ENCODE data around the gene DYSF.

DNA sequence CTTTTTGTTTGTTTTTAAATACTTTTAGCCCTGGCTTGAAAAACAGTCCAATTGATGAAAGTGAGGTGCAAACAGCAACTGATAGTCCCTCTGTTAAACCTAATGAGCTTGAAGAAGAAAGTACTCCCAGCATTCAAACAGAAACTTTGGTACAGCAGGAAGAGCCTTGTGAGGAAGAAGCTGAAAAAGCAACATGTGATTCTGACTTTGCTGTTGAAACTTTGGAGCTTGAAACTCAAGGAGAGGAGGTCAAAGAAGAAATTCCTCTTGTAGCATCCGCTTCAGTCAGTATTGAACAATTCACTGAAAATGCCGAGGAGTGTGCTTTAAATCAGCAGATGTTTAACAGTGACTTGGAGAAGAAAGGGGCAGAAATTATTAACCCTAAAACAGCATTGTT, 30.6 kb upstream of the DYSF start:
- TF ChIP-seq CTCF (IDR thresholded peaks at IDR 0.05; ENCODE audit: extremely low read depth in 1 of 2, insufficient read depth in 1 of 2, low read depth in 1 of 2, low read length in 2 of 2) (no peak), EZH2 (IDR thresholded peaks at IDR 0.05; ENCODE audit: borderline replicate concordance, low read depth, low read length, severe bottlenecking) (no peak), POLR2AphosphoS5 (IDR thresholded peaks at IDR 0.05; ENCODE audit: insufficient read depth, low read depth, low read length) (no peak), POLR2A (IDR thresholded peaks at IDR 0.05; ENCODE audit: low read depth, low read length) (no peak), GATA2 (IDR thresholded peaks at IDR 0.05; ENCODE audit: insufficient read depth, insufficient read length, low read depth, low read length) (no peak), MYC (IDR thresholded peaks at IDR 0.05; ENCODE audit: low read depth, low read length) (no peak)

Measured in endothelial cell of umbilical vein (primary cell).